IPS DF 4.7 (cell line): ENCODE measurements around the gene BTBD19.

Experiments
- DNase-seq: peaks from one replicate; pipeline ENCODE4 v3.0.0-alpha.2; 2013; ENCODE audit warnings: low spot score; ENCODE audit errors: extremely low read depth

BTBD19 gene

GRCh38 chr1:44855742-44856141, 47.4 kb downstream of the BTBD19 start:
- no peak for DNase-seq

GRCh38 chr1:44857446-44857845, 49.1 kb downstream of the BTBD19 start:
- no peak for DNase-seq

- DNase-seq, result no peak
Measured at GRCh38 chr1:44860331-44860730, 52.0 kb downstream of the BTBD19 start.

GRCh38 chr1:44860891-44861425, 52.6 kb downstream of the BTBD19 start:
- no peak for DNase-seq

- DNase-seq, result no peak
Measured at GRCh38 chr1:44862829-44863401, 54.6 kb downstream of the BTBD19 start.
